CD4-positive, alpha-beta T cell treated with Interleukin-12 subunit alpha and Interleukin-12 subunit beta, for 1 hour (primary cell): ENCODE data around the gene C2CD2.
A peak's percentile ranks its signal among the peaks of the same experiment; 100 is the strongest.

Experiments
- DNase-seq: peaks from one replicate; pipeline ENCODE4 v3.0.0-alpha.2; 2020

The C2CD2 gene

DNA sequence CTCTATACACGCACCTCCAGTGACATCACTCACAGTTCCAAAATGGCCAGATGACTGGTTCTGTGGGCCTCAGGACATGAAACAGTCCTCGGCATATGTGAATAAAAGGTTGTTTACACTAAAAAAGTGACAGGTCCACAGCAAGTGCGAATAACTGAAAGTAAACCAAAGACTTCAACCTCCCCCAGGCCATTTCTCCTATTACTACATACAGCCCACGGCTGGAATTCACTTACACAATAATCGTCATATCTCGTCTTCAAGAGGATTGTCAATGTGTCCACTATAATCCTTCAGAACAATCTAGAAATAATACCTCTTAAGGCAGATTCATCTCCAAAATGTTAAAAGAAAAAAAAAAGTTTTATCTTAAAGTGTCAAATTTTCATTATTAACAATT, 72.8 kb downstream of the C2CD2 start:
- DNase-seq, result no peak

DNA sequence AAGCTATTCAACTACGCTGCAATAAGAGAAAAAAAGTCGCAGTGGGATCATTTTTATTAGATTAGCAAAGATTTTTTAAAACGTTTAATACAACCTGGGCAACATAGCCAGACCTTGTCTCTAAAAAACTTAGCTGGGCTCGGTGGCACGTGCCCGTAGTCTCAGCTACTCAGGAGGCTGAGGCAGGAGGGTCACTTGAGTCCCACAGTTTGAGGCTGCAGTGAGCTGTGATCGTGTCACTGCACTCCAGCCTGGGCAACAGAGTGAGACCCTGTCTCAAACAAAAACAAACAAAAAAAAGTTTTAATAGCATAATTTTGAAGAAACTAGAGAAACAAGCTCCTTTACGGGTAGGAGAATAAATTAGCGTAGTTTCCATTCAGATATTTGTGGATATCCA, 73.7 kb downstream of the C2CD2 start:
- DNase-seq, result no peak

DNA sequence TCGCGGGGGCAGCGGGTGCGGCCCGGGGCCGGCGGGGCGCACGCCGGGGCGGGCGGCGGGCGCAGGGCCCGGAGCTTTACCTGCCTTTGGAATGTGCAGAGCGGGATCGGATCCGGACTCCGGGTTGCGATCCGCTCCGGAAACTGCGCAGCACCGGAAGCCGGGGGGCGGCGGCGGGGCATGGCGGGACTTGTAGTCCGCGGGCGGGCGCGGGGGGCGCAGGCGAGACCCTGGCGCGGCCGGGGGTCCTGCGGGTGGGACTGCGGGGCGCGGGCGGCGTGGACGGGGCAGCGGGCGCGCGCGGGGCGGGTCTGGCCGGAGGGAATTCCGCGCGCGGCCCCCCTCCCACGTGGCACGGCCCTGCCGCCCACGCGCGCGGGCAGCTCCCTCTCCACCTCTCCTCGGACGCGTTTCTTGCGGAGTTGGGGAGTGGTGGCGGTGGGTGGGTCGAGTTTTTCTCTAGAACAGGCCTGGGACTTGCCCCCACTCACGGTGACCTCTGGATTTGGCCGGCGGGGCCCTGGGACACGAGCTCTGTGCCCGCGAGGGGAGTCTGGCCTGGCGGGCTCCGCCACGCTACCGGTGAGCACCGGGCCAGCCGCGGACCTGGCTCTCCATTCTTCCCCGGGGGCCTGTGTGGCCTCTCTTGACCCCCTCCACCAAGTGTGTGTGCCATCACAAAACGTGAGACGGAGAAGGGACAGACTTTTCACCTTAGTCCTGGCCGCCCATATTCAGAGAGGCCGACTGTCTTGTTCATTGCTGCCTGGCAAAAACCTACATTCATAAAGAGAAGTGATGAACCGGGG, 74.4 kb downstream of the C2CD2 start, which contains the start of gene PRDM15:
TSS of gene PRDM15 (minus strand) at position 155 of the 809 bp plus-strand sequence. CDS start 18,981 bp downstream, outside the sequence.
- DNase-seq, result peak; percentile 82

DNA sequence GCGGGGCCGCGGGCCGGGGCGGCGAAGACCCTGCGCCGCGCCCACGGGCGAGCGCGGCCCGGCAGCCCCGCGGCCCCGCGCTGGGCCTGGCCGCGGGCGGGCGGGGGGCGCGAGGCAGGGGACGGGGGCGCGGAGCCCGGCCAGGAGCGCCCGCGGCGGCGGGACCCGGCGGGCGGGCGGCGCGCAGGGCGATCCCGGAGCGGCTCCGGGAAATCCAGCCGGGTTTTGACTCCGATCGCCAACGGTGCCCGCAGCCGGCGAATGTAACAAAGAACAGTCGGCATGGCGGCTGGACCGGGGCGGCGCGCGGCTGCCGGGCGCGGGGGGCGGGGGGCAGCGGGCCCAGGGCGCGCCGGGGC, 75.0 kb downstream of the C2CD2 start:
- peak; percentile 85 for DNase-seq

DNA sequence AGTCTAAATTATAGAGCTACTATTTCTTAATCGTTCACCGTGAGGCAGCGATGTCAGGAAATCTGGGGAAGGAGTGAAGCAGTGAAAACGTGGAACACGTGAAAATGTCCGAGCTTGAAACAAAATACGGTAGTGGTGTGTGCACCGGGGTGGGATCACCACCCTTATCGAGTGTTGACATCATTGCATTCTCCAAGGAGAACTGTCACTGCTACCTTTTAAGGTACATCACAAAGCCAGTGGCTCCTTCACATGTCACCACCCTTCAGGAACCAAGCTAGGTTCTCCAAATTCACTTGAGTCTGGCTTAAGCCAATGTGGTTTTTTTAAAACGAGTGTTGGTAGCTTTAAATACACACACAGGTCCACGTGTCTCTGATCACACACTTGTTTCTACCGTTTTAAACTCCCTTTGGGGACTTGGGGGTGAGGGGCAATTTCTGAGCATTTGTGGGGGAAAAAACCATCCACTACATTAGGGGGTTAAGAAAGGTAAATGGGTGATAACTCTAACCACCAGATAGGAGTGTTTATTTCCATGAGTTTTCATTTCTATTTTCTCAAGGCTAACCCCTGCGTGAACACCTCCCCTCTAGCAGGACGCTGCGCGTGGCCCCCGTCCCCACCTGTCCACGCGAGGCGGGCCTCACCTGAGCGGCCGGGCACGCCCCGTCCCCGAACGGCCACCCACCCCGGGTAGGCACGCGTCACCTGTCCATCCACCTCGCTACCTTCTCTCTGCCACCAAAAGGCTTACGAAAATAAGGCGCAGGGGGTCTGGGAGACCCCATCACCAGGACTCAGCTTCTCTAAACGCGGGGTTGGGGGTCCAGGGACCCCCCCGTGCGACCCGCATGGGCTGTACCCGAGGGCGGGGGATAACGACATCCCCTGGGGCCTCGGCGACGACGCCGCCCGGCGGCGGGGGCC, 75.7 kb downstream of the C2CD2 start:
- peak; percentile 33 for DNase-seq

DNA sequence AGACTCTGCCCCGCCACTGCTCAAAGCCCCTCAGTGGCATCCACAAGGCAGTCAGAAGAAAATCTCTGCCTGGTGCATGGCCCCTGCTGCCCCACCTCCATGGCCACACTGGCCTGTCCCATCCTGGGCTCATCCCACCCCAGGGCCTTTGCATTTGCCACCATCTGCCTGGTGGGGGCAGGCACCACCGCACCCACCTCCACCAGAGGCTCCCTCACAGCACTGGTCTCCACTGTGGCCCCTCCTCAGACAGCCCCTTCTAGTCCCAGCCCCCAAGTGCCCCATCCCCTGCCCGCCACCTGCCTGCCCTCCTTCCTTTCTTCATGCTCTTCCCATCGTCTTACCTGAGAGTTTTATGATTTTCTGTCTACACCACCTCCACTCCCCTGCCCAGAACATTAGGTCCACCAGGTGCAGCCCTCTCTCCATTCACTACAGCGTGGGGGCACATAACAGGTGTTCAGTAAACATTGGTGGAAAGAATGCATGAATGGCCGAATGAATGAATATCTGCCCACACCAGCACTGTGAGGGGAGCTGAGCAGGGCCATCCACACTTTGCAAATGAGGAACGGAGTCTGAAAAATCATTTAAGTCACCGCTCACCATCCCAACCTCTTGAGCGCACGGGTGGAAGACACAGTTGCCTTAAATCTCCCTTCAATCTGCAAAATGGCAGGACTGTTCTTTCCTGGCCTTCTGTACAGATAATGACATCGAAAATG, 76.7 kb downstream of the C2CD2 start:
- no peak for DNase-seq

DNA sequence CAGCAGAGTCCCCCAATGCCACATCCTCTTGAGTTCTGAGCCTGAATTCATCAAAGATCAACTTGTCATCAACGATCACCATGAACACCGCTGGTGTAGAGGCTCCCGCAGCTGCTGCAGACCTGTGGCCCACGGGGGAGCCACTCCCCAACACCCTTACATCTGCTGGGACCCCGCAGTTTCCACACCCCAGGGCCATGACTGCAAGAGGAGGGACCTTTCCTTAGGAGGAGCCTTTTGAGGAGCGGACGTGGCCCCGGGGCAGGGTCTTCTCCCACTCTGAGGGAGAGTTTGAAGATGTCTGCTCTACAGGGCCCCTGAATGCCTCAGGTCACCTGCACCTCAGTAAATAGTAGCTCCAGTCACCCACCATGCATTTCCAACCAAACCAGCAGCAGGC, 77.4 kb downstream of the C2CD2 start:
- no peak for DNase-seq

DNA sequence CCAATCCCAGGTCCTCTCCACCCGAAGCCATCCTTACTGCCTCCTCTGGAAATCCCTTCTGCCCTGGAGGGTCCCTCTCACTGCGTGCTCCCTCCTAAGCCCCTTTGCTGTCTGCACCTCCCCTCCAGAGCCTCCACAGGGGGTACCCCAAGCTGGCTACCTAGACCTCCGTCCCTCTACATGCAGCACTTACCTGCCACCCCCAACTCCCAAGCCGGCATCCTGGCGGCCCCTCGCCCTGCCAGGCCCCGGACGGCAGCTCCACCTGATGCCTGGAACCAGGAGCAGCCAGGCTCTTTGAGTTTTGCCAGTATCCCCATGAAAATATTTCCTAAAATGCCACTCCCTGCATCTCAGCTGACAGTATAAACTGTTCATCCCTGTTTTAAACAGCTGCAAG, 78.7 kb downstream of the C2CD2 start:
- DNase-seq, result no peak

DNA sequence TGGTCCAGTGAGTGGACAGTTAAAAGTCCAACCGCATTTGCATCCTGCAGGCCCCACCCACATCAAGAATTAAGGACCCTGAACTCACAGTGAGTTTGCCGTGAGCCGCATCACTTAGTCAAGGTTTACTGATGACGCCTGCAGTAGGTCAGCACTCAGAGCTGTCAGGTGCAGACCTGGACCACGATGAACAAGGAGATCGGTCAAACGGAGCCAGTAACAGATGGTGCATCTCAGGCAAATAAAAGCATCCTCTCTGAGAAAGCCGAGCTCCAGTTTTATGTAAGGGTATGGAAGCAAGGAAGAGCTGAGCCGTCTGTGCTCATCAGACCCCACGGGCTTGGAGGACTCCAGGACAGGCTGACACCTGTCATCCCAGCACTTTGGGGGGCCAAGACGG, 79.2 kb downstream of the C2CD2 start:
- no peak for DNase-seq

DNA sequence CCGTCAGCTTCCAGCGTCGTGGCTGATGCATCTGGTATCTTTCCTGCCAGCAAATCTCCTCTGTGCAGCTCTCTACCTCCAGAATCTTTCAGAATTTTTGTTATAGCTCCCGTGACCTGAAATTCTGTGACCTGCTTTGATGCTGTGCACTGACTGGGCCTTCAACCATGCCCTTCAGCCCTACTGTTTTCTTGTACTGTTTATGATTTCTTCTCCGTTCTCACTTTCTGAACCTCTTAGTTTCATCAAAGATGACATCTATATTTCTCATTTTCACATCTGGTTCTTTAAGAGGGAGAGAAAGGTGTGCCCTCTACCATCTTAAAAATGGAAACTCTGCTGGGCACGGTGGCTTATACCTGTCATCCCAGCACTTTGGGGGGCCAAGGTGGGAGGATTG, 80.4 kb downstream of the C2CD2 start:
- DNase-seq, result no peak

DNA sequence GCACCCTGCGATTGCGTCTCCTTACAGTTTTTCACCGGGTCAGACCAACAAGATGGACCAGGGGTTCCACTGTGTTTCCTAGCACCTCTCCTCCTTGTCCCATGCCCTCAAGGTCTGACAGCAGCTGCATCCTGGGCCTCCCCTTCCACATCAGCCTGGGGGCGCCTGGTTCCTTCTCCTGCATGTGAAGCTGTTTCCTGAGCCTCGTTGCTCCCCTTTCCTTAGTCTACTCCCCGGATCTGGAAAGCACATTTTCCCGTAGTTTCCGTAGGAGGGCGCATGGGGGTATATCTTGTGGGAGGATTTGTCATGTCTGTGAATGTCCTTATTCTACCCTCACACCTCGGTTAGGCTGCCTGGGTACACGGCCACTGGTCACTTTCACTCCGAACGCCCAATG, 80.8 kb downstream of the C2CD2 start:
- DNase-seq, result no peak

DNA sequence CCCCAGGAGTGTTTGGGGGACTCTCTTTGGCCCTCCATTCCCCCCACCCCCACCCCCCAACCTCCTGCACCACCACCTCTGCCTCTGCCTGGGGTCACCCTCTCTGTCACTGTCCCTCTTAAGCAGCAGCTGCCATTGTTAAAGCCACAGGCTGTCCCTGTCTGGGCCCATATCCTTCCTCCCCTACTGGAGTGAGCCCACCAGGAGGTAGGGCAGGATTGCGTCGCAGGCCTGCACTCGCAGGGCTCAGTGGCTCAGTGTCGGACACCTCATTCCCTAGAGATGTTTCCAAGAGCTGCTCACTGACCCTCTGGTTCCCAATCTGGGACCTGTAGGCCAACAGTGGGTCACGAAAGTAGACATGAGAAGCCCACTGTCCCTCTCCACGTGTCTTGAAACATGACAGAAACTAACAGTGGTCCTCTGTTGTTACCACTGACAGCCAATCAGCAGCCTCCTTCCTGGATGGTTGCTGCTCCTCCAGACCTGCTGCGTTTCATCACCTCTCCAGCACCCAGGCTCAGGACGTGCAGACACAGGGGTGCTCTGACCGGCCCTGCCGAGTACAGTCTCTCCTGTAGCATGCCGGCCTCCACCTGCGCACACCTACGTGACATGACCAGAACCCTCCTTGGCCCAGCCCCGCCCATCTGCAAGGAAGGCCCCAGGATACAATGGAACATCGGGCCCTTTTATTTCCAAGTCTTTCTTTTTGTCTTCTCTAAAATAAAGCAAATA, 82.4 kb downstream of the C2CD2 start:
- no peak for DNase-seq

DNA sequence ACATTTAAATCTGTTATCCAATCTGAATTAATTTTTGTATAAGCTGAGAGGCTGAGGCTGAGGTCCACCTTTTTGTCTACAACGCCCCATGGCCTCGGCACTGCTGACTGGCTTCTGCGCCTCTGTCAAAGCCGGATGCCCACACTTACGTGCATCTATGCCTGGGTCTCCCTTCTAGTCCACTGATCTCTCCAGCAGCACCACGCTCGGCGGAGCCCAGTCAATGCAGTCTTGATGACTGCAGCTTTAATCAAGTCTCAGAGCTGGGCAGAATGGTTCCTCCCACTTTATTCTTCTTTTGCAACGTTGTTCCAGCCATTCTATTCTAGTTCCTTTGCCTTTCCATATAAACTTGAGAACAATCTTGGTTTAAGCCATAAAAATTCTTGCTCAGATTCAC, 84.0 kb downstream of the C2CD2 start:
- no peak for DNase-seq

DNA sequence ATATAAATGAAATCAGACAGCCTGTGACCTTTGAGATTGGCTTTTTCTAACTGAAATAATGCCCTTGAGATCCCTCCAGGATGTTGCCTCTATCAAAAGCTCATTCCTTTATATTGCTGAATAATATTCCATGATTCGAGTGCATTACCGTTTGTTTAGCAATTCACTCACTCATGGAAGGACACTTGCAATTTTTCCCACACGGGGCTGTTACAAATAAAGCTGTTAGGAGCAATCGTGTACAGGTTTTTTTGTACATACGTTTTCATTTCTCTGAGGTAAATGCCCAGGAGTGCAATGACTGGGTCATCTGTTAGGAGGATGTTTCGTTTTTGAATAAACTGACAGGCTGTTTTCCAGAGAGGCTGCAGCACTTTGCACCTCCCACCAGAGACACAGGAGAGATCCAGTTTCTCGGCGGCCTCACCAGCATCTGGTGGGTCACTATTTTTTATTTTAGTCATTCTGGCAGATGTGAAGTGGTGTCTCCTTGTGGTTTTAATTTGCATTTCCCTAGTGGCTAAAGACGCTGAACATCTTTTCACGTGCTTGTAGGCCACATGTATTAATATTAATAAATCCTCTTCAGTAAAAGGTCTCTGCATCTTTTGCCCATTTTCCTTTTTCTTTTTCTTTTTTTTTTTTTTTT, 85.6 kb downstream of the C2CD2 start:
- no peak for DNase-seq

DNA sequence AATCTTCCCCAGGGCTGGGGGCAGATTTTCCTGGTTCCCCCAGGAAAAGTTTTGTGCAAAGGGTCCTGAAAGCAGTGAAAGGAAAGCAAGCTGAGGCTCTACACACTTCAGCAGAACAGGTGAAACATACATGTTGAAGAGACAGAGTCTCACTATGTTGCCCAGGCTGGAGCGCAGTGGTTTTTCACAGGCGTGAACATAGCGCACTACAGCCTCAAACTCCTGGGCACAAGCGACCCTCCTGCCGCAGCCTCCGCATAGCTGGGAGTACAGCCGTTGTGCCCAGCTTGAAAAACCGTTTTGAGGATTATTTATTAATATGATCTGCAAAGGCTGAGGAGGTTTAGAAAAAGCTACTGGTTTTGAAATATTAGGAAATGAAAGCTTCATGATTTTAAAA, 86.5 kb downstream of the C2CD2 start:
- no peak for DNase-seq

DNA sequence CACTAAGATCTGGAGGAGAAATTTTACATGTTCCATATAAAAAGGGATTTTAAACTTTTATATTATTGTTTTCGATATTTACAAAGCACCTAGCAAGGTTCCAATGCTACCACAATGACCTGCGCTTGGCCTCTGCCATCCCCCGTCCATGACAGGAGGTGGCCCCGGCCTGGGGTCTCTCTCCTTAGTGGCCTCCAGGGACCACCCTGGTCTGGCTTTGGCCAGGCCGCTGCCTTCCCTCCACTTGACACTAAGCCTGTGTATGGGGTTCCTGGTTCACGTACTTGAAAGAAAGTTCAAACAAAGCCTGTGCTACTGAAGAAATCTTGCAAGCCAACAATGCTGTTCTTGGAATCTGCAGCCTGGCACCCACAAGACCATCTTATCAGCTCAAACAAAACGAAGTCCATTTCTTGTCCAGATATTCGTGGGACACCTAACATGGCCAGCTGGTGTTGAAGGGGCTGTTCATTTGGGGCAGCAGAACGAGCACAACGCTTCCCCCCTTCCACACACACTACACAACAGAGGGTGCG, 87.5 kb downstream of the C2CD2 start:
- no peak for DNase-seq

DNA sequence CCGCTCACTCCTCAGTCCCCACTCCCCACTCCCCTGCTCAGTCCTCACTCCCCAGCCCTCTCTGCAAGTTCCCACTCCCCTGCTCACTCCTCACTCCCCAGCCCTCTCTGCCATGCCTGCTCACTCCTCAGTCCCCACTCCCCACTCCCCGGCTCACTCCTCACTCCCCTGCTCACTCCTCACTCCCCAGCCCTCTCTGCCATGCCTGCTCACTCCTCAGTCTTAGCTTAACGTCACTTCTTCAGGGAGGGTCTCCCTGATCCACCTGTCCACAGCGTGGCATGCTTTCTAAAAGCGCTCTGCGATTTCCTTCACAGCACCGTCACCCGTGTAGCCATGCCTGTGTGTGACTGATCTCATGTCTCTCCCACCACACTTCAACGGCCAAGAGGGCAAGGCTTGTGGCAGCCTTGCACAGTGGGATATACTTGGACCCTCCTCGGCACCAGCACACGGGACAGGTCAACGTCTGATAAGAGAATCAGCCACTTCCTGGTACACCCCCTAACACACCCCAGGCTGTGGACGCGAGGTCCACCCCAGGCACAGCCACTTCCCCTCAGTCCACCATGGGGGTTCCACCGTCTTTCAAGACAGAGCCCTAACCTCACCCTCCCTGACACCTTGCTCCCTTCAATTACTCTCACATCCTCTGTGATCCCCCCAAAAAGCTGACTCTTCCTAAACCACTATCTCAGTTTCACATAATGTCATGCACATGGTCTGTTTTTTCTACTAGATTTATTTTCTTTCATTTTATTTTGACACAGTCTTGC, 88.6 kb downstream of the C2CD2 start:
- DNase-seq, result no peak

DNA sequence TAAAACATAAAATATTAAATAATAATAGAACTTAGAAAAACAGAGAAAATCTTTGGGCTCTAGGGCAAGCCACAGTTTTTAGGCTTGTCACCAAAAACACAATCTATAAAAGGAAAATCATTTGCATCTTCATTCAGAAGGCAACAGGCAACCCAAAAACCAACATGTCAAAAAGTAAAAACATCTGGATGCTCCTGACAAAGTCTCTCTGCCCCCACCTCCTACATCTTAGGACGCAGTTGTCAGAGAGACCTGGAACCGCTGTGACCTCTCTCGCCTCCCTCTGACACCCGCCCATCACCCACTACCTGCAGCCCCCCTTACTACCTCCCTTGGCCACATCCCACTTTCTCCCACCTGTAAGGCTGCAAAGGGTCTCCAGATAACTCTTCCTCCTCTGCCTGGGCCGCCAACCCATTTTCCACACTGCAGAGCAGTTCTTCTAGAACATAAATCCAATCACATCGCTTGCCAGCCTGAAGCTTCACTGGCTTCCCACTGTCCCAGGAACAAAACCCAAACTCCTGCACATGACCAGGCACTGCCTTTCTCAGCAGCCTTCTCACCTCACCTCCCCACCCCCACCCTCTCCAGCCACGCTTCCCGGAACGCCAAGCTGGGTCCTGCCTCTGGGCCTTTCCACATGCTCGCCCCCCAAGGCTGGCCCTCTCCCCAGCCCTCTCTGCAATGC, 89.4 kb downstream of the C2CD2 start:
- no peak for DNase-seq

DNA sequence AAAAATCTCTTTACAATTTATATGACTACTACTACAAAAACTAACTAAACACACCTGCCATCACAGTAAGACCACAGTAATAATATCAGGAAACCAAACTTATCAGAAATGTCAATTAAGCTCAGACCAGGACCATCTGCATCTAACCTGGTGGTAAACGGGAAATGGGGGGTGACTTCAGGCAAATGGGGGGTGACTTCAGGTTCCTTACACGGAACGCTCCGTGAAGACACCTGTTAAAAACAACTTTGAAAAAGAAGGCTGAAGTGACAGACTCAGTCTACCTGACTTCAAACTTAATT, 90.4 kb downstream of the C2CD2 start:
- DNase-seq, result no peak

DNA sequence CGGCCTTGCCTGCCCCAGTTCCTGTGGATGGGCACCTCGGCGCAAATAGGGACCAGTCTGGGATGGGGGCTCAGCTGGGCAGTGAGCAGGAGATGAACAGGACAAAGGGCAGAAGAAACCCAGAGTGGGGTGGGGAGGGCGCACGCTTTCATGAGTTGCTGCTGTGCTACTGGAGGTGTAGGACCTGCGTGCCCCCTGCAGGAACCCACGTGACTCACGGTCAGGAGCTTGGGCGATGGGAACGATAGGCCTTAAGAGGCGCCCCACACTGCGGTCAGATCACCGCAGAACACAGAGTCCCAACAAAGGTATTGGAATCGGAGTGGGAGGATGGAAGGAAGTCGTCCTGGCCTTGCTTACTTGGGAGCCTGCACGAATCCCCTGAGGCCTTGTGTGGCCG, 91.8 kb downstream of the C2CD2 start:
- no peak for DNase-seq

DNA sequence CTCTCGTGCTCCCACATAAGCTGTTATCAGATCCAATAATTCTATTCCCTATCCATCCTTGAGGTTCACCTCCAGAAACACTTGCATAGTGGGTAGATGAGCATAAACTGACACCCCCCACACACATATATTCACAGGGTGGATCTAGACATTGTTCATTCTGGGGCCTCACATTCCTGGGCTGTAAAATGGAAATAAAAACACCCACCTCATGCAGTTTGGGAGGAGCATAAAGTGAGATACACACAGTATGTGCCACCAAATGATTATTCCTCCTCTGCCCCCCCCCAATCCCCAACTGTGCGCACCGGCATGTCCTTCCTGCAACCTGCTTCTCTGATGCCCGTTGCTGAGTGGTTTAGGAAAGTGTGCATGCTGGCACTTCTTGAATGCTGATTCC, 92.6 kb downstream of the C2CD2 start:
- DNase-seq, result no peak
